ENCODE results near the gene ZNF318. TPM values are rescaled to one million over a fixed set of nuclear protein-coding genes. Genes with fewer than 3 reads are reported as not detected.

ZNF318 gene
- total and polyA plus RNA-seq, 5 donors, result 4.6 to 14.0 (median 11.4) TPM

- no peaks in the 10 kb centered on the region for H3K4me1 ChIP-seq (ENCODE audit: control insufficient read depth, insufficient read depth, low read length)
- no peaks in the 10 kb centered on the region for H3K9me3 ChIP-seq (ENCODE audit: control insufficient read depth, low read length)
- intact Hi-C loops (cut with DNase I), result no loop called here
- ATAC-seq (no peak), DNase-seq (no peak)
- H3K4me3 ChIP-seq (ENCODE audit: low read length), result no peak overlapping the region
- H3K27ac ChIP-seq (ENCODE audit: low read length), result no peak overlapping the region
- 88% methylated on average over 3 of the region's 3 CpGs for WGBS
- no peaks in the 10 kb centered on the region for H3K27me3 ChIP-seq (ENCODE audit: control insufficient read depth, insufficient read depth)
These were observed 79.0 kb downstream of the ZNF318 start for GRCh38 chr6:43290339-43290904.

DNA sequence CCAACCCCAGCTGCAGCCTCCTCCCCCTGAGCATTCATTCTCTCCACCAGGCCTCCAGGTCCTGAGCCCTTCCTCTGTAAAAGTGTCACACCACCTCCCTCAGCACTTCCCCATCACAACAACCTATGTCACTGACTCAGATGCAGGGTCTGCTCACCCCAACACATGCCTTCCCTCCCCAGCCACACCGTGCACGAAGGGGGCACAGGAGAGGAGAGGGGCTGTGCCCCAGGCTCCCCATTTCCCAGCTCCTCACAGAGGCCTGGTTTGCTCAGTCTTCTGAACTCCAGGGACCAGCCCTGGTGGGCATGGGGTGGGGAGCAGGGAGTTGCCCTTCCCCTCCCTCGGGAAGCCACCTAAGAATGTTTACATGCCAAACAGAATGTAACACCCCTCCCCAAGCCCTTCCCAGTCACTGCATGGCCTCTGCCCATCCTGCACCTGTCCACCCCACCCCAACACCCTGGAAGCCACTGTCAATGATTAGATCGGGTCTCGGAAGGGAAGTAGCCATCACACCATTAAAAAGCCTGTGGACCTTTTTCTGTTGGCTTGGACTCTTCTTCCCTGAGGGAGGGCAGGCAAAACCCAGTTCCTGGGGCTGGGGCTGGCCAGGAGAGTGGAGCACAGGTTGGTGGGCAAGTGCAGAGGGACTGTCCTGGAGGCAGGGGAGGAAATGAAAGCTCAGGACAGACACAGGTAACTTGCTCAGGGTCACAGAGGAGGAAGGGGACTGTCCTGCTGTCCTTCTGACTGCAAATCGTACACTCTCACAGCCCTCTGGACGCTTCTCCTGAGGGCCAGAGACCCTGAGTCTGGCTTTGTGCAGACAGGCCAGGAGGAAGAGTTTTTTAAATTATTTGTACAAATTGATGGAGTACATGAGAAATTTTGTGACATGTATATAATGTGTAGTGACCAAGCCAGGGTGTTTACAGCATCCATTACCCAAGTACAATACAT lies 81.4 kb downstream of the ZNF318 start:
- no peak for DNase-seq
- no peaks in the 10 kb centered on the region for H3K4me1 ChIP-seq (ENCODE audit: control insufficient read depth, insufficient read depth, low read length)
- ATAC-seq, result no peak
- H3K4me3 ChIP-seq (ENCODE audit: low read length), result no peak overlapping the region
- intact Hi-C loops (cut with DNase I), result no loop called here
- no peaks in the 10 kb centered on the region for H3K27me3 ChIP-seq (ENCODE audit: control insufficient read depth, insufficient read depth)
- no peak overlapping the region for H3K27ac ChIP-seq (ENCODE audit: low read length)
- 64% methylated on average over 7 of the region's 7 CpGs for WGBS
- no peaks in the 10 kb centered on the region for H3K9me3 ChIP-seq (ENCODE audit: control insufficient read depth, low read length)

GRCh38 chr6:43286980-43287716 lies 82.3 kb downstream of the ZNF318 start:
- intact Hi-C loops (cut with DNase I), result no loop called here
- 60% methylated on average over 10 of the region's 10 CpGs for WGBS
- ATAC-seq (peak in 1 of 2 donors; percentile 7), DNase-seq (no peak)
- Histone ChIP-seq H3K4me1 (ENCODE audit: control insufficient read depth, insufficient read depth, low read length) (no peaks in the 10 kb centered on the region), H3K9me3 (ENCODE audit: control insufficient read depth, low read length) (no peaks in the 10 kb centered on the region), H3K27me3 (ENCODE audit: control insufficient read depth, insufficient read depth) (no peaks in the 10 kb centered on the region), H3K27ac (ENCODE audit: low read length) (no peak overlapping the region), H3K4me3 (ENCODE audit: low read length) (no peak overlapping the region)

DNA sequence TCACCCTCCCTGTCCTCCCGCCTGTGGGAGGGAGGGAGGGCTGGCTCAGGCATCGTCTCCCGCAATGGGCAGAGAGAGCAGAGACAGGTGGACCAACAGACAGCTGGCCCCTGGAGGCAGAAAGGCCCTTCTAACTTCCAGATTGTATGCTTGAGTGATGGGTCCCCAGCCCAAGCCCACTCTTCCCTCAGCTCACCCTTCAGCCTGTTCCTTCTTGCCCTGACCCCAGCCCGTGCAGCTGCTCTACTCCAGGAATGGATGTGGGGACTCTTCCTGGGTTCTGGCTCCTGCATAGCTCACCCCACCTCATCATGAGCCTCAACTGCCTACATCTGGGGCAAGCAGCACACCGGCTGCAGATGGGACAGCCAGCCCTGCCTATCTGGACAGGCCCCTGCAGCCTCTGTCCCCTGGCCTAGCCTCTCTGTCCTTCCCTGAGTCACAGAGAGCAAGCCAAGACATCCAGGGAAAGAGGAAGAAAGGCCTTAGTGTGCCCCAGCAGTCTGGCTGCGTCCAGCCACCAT lies 82.9 kb downstream of the ZNF318 start:
- H3K4me1 ChIP-seq (ENCODE audit: control insufficient read depth, insufficient read depth, low read length), result no peaks in the 10 kb centered on the region
- H3K27ac ChIP-seq (ENCODE audit: low read length), result no peak overlapping the region
- DNase-seq (peak in 1 of 3 donors; percentile 13), ATAC-seq (no peak)
- H3K27me3 ChIP-seq (ENCODE audit: control insufficient read depth, insufficient read depth), result no peaks in the 10 kb centered on the region
- no peaks in the 10 kb centered on the region for H3K9me3 ChIP-seq (ENCODE audit: control insufficient read depth, low read length)
- WGBS, result 94% methylated on average over 6 of the region's 6 CpGs
- intact Hi-C loops (cut with DNase I), result no loop called here
- no peak overlapping the region for H3K4me3 ChIP-seq (ENCODE audit: low read length)

Other genes starting within 250 kb of the ZNF318 start
- 100 to 1,000 TPM in 1 of 4 donors, 10 to 100 TPM in 3; 64.7 to 114 (median 72.7) TPM for gene SRF, start 198.4 kb downstream of the ZNF318 start, total RNA-seq
- gene SRF, start 198.4 kb downstream of the ZNF318 start, polyA plus RNA-seq, result 55.3 TPM
- gene CUL9, start 187.5 kb downstream of the ZNF318 start, total RNA-seq, result 10 to 100 TPM; 14.6 to 18.7 (median 16.3) TPM
- 15.7 TPM for gene CUL9, start 187.5 kb downstream of the ZNF318 start, polyA plus RNA-seq
- gene DNPH1, start 140.2 kb downstream of the ZNF318 start, total RNA-seq, result 10 to 100 TPM; 25.7 to 43.2 (median 33.8) TPM
- gene DNPH1, start 140.2 kb downstream of the ZNF318 start, polyA plus RNA-seq, result 60.4 TPM
- gene TTBK1, start 126.2 kb downstream of the ZNF318 start, total RNA-seq, result under 1 TPM; 0.33 to 0.69 (median 0.58) TPM
- gene TTBK1, start 126.2 kb downstream of the ZNF318 start, polyA plus RNA-seq, result 0.29 TPM
- not detected for gene SLC22A7, start 71.4 kb downstream of the ZNF318 start, total RNA-seq
- gene SLC22A7, start 71.4 kb downstream of the ZNF318 start, polyA plus RNA-seq, result not detected
- gene CRIP3, start 60.8 kb downstream of the ZNF318 start, total RNA-seq, result 1 to 10 TPM; 1.5 to 3.4 (median 2.7) TPM
- 2.6 TPM for gene CRIP3, start 60.8 kb downstream of the ZNF318 start, polyA plus RNA-seq
- gene ABCC10, start 57.9 kb upstream of the ZNF318 start, total RNA-seq, result 10 to 100 TPM; 11.0 to 16.0 (median 14.0) TPM
- gene ABCC10, start 57.9 kb upstream of the ZNF318 start, polyA plus RNA-seq, result 12.7 TPM
- gene DLK2, start 85.9 kb upstream of the ZNF318 start, total RNA-seq, result under 1 TPM in 3 of 4 donors, not detected in 1; 0.42 to 0.49 (median 0.47) TPM
- gene DLK2, start 85.9 kb upstream of the ZNF318 start, polyA plus RNA-seq, result 1.1 TPM
- 10 to 100 TPM; 17.2 to 23.9 (median 20.1) TPM for gene TJAP1, start 107.9 kb upstream of the ZNF318 start, total RNA-seq
- gene TJAP1, start 107.9 kb upstream of the ZNF318 start, polyA plus RNA-seq, result 15.5 TPM
- gene LRRC73, start 140.7 kb upstream of the ZNF318 start, total RNA-seq, result 1 to 10 TPM in 3 of 4 donors, under 1 TPM in 1; 0.82 to 2.5 (median 1.7) TPM
- gene LRRC73, start 140.7 kb upstream of the ZNF318 start, polyA plus RNA-seq, result 1.1 TPM
- 10 to 100 TPM; 70.3 to 84.1 (median 71.9) TPM for gene YIPF3, start 147.3 kb upstream of the ZNF318 start, total RNA-seq
- gene YIPF3, start 147.3 kb upstream of the ZNF318 start, polyA plus RNA-seq, result 95.0 TPM
- gene POLR1C, start 147.4 kb upstream of the ZNF318 start, total RNA-seq, result 10 to 100 TPM; 14.1 to 24.8 (median 15.6) TPM
- gene POLR1C, start 147.4 kb upstream of the ZNF318 start, polyA plus RNA-seq, result 13.9 TPM
- 10 to 100 TPM; 10.4 to 18.5 (median 14.7) TPM for gene XPO5, start 206.4 kb upstream of the ZNF318 start, total RNA-seq
- 4.9 TPM for gene XPO5, start 206.4 kb upstream of the ZNF318 start, polyA plus RNA-seq
- gene POLH, start 206.5 kb upstream of the ZNF318 start, total RNA-seq, result 1 to 10 TPM; 5.6 to 9.4 (median 8.5) TPM
- gene POLH, start 206.5 kb upstream of the ZNF318 start, polyA plus RNA-seq, result 3.1 TPM

Data from right cardiac atrium (tissue), 5 donors.